Activated T-cell treated with anti-CD3 and anti-CD28 coated beads for 4 hours (primary cell): Measurements from ENCODE around the gene MTFR1L.

Experiments used
- DNase-seq: peaks from one replicate; pipeline ENCODE4 v3.0.0-alpha.2; 2020

Gene MTFR1L

GRCh38 chr1:25792115-25792514 lies 27.6 kb upstream of the MTFR1L start:
- no peak for DNase-seq

- no peak for DNase-seq
These were observed 26.1 kb upstream of the MTFR1L start for GRCh38 chr1:25793585-25794170.

DNA sequence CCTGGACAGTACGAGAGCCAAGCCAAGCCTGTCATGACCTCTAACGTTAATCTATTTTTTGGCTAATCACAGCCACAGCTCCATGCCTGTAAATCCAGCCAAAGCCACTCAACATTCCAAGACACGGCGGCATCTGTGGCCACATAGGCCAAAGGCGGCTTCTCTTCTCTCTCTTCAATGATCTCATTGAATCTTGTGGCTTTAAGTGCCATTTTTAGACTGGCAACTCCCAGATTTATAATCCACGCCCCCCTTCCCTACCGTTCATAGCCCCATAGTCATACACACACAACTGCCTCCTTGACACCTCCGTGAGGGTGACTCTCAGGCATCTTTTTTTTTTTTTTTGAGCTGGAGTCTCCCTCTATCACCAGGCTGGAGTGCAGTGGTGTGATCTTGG lies 25.4 kb upstream of the MTFR1L start:
- DNase-seq, result no peak

- DNase-seq, result no peak
These were observed 24.5 kb upstream of the MTFR1L start for GRCh38 chr1:25795211-25795610.

DNA sequence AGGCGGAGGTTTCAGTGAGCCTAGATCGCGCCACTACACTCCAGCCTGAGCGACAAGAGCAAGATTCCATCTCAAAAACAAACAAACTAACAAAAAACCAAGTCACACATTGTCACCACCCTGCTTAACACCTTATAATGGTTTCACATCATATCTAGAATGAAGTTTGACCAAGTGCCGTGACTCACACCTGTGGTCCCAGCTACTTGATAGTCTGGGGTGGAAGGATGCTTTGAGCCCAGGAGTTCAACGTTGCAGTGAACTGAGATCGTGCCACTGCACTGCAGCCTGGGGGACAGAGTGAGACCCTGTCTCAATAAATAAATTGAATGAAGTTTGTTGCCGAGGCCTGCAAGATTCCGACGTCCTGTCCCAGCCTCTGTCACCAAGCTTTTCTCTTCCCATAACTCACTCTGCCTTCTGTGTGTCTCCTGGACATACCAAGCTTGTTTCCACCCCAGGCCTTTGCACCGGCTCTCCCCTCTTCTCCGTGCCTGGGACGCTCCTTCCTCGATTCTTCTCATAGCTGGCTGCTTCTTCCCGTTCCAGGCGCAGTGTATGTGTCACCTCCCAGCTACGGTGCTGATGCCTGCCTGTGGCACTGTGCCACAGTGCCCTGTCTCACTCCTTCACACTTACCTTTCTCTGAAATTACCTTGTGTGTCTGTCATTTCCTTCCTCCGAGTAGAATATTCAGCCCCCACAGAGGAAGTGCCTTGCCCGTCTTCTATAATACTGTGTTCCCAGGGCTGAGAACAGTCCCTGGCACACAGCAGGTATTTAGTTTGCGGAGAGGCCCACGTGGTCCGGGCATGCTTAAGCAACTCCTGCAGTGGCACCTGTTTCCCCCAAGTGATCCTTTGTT lies 23.6 kb upstream of the MTFR1L start:
- no peak for DNase-seq

- peak; percentile 80 for DNase-seq
These were observed 22.8 kb upstream of the MTFR1L start for GRCh38 chr1:25796811-25797458.

- DNase-seq, result no peak
These were observed 21.8 kb upstream of the MTFR1L start for GRCh38 chr1:25797939-25798338.

DNA sequence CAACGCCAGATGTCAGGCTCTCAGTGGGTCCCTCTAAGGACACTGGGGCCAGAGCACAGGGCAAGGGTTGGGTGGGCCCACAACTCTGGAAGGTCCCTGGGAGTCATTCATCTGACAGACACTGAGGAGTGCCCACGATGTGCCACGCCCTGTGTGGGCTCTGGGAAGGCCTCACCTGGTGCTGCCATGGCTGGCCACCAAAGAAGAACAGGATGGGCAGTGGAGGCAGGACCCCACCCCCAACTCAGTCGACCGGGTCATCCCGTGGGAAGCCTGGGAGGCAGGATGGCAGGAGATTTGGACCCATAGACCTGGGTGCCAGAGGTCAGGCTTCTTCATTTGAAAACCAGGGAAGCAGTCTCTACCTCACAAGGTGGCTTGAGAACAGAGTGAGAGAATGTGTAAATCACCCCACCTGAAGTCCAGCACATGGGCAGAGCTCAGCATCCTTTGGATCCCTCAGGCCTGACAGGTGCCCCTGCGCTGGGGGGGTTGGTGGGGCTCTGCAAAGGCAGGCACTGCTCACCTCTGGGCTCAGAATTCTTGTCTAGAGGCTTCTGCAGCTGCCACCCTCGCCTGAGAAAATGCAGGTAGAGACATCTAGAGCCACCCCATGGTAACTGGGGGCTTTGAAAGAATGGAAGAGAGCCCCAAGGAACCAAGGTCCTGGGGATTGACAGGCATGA lies 20.9 kb upstream of the MTFR1L start:
- DNase-seq, result no peak

GRCh38 chr1:25799352-25799934 lies 20.3 kb upstream of the MTFR1L start:
- no peak for DNase-seq

GRCh38 chr1:25799935-25800702 lies 19.6 kb upstream of the MTFR1L start, which contains the start of gene SELENON:
SELENON (plus strand) TSS chr1:25800193; CDS start chr1:25800231, 38 bp downstream.
- DNase-seq, result no peak

GRCh38 chr1:25800703-25801377 lies 18.9 kb upstream of the MTFR1L start:
- DNase-seq, result no peak

- no peak for DNase-seq
These were observed 16.8 kb upstream of the MTFR1L start for GRCh38 chr1:25802915-25803314.

- DNase-seq, result no peak
These were observed 16.4 kb upstream of the MTFR1L start for GRCh38 chr1:25803368-25803767.

GRCh38 chr1:25804244-25804963 lies 15.3 kb upstream of the MTFR1L start:
- DNase-seq, result no peak

- DNase-seq, result no peak
These were observed 14.5 kb upstream of the MTFR1L start for GRCh38 chr1:25804964-25805862.

- no peak for DNase-seq
These were observed 13.9 kb upstream of the MTFR1L start for GRCh38 chr1:25805863-25806225.

GRCh38 chr1:25806418-25806817 lies 13.3 kb upstream of the MTFR1L start:
- no peak for DNase-seq

GRCh38 chr1:25807480-25808390 lies 12.0 kb upstream of the MTFR1L start:
- no peak for DNase-seq
